H1 (cell line): ENCODE results near the gene ABHD12. TPM values are rescaled to one million over a fixed set of nuclear protein-coding genes. Genes with fewer than 3 reads are reported as not detected.

Source experiments
- ASH2L ChIP-seq: fragments of 200-600, 300-600 bp; sonication (generic); IDR thresholded peaks from one replicate; pipeline ENCODE4 v1.7.1; 2017; ENCODE audit warnings: low read length
- ATF2 ChIP-seq: IDR thresholded peaks from 2 replicates; pipeline ENCODE4 v1.6.1; 2012; ENCODE audit warnings: low read length, inconsistent platforms
- BCL11A ChIP-seq, 2 experiments: IDR thresholded peaks; one replicate each; pipeline ENCODE4 v1.6.1; 2011; ENCODE audit warnings: low read depth in 2 of 2, low read length in 2 of 2, mild to moderate bottlenecking in 2 of 2
- CBX8 ChIP-seq: fragments of 300-800, 300-1000 bp; sonication (generic); IDR thresholded peaks from 2 replicates; pipeline ENCODE4 v1.7.1; 2016; ENCODE audit warnings: low read depth, low read length, borderline replicate concordance
- CHD1 ChIP-seq: IDR thresholded peaks from 2 replicates; pipeline ENCODE4 v1.6.1; 2012; ENCODE audit warnings: low read depth, low read length, improper control_type of control experiment
- CTBP2 ChIP-seq: IDR thresholded peaks from 2 replicates; pipeline ENCODE4 v1.7.0; 2011; ENCODE audit warnings: borderline replicate concordance, mild to moderate bottlenecking, moderate library complexity, mixed read lengths, low read length; ENCODE audit not compliant: insufficient read depth, insufficient read length
- CTCF ChIP-seq, 3 experiments: IDR thresholded peaks; 1 replicate in 2 of 3; 2 replicates in 1 of 3; pipeline versions ENCODE4 v1.5.1 to v1.6.1; 2011; ENCODE audit warnings: low read length in 3 of 3, mild to moderate bottlenecking in 3 of 3, inconsistent platforms in 2 of 3, low read depth in 1 of 3, moderate library complexity in 1 of 3; ENCODE audit not compliant: insufficient read depth in 1 of 3; ENCODE audit errors: control extremely low read depth in 1 of 3
- HDAC2 ChIP-seq, 2 experiments: fragments of 300-600 bp in 1 of 2; sonication (generic) in 1 of 2; IDR thresholded peaks; 2 replicates each; pipeline ENCODE4 v1.6.1; 2011 to 2012; ENCODE audit warnings: low read depth in 2 of 2, low read length in 2 of 2, mild to moderate bottlenecking in 2 of 2, moderate library complexity in 2 of 2, borderline replicate concordance in 1 of 2, inconsistent platforms in 1 of 2
- NANOG ChIP-seq: IDR thresholded peaks from 2 replicates; pipeline ENCODE4 v1.6.1; 2011; ENCODE audit warnings: low read length, low read depth, mild to moderate bottlenecking, inconsistent platforms; ENCODE audit not compliant: insufficient read depth, poor library complexity, severe bottlenecking
- PHF8 ChIP-seq: fragments of 200-600 bp; sonication (generic); conservative IDR thresholded peaks from 2 replicates; pipeline ENCODE4 v1.7.1; 2012; ENCODE audit warnings: low read depth, mild to moderate bottlenecking, inconsistent platforms, low read length, moderate library complexity
- POLR2A ChIP-seq, 2 experiments: IDR thresholded peaks; 1 replicate in 1 of 2; 2 replicates in 1 of 2; pipeline ENCODE4 v1.6.1; 2011; ENCODE audit warnings: low read depth in 2 of 2, low read length in 2 of 2, mild to moderate bottlenecking in 2 of 2; ENCODE audit errors: control extremely low read depth in 1 of 2
- POLR2AphosphoS5 ChIP-seq: IDR thresholded peaks from 2 replicates; pipeline ENCODE4 v1.6.1; 2011; ENCODE audit warnings: low read depth, low read length
- TEAD4 ChIP-seq: IDR thresholded peaks from 2 replicates; pipeline ENCODE4 v1.6.1; 2012; ENCODE audit warnings: low read depth, low read length, inconsistent platforms, mixed read lengths
- YY1 ChIP-seq: IDR thresholded peaks from 2 replicates; pipeline ENCODE4 v1.6.1; 2011; ENCODE audit warnings: low read depth, mild to moderate bottlenecking, low read length
- polyA plus RNA-seq, 7 experiments: library from polyadenylated mRNA; depleted of rRNA in 3 of 7; stranded (reverse) in 5 of 7; unstranded in 2 of 7; fragments of >200 nt in 5 of 7; fragments of 200-250 nt in 2 of 7; gene quantifications; 1 replicate in 5 of 7; 2 replicates in 1 of 7; 4 replicates in 1 of 7; pipeline versions ENCODE4 v1.2.1 to v1.2.3, GENCODE V29; 2011 to 2013; ENCODE audit warnings: missing spikeins in 2 of 7, mixed read lengths in 2 of 7
- total RNA-seq: library from RNA; stranded (reverse); fragmentation: NEBNext Ultra II Directional; extraction: Animal tissue kit (Norgen Biotek cat#: 25700); gene quantifications from 2 replicates; pipeline ENCODE4 v1.2.1, GENCODE V29; 2021

ABHD12 gene
- total and polyA plus RNA-seq, 2 of the 8 experiments (the other 6 are each of a cell fraction or from before 2014, with no cell fraction given): 31.3 to 59.5 TPM

GRCh38 chr20:25389858-25390537, 637 bp downstream of the ABHD12 start (continued):
- TF ChIP-seq ASH2L (peak; percentile 41), PHF8 (0 out of 2 replicates have a peak, but pooled peaks have one; percentile 25), ATF2 (no peak), POLR2AphosphoS5 (0 out of 2 replicates have a peak, but pooled peaks have one; percentile 15), CHD1 (no peak), NANOG (no peak), CBX8 (no peak), TEAD4 (no peak), HDAC2 (IDR thresholded peaks at IDR 0.05; ENCODE audit: borderline replicate concordance in 1 of 2, low read depth in 2 of 2, low read length in 2 of 2) (no peak), CTBP2 (no peak), YY1 (no peak), CTCF (IDR thresholded peaks at IDR 0.05; ENCODE audit: control extremely low read depth in 1 of 3, insufficient read depth in 1 of 3, low read depth in 1 of 3, low read length in 3 of 3) (no peak), POLR2A (IDR thresholded peaks at IDR 0.05; ENCODE audit: control extremely low read depth in 1 of 2, low read depth in 2 of 2, low read length in 2 of 2) (no peak), BCL11A (IDR thresholded peaks at IDR 0.05; ENCODE audit: low read depth in 2 of 2, low read length in 2 of 2) (no peak)
